ENCODE measurements around the gene RABGAP1L. TPM values are rescaled to one million over a fixed set of nuclear protein-coding genes. Genes with fewer than 3 reads are reported as not detected.

The RABGAP1L gene
- total RNA-seq, 2 experiments from 2014 or later = 59.8 to 67.6 TPM

DNA sequence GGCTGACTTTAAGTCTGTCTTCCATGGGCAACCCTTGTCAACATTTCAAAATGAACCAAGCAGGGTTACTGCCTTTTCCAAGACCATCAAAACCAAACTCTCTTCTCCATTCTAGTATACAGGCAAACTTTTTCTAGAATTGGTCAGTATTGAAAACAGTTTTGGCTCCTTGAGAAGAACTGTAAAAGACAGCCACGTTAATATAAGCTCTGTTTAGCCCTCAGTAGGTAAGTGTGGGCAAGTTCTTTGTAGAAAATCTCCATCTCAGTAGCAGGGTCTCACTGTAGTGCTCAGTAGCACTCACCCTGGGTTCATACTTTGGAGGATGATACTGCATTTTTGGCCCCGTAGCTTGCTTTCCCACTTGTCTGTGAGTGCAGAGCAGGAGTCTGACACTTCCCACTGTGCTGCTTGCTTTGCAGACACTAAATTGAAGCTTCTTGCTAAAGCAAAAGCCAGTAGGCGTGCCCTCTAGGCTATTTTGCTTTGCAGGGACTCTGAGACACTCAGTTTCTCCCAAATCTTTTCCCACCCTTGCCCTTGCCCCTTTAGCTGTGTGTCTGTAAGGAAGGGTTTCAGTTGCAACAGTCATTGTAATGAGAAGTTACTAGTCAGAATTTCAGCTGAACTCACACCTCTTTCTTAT lies 806.2 kb downstream of the RABGAP1L start:
- peaks cover 5% of the 10 kb centered on the region for H3K36me3 Mint-ChIP-seq (ENCODE audit: low read depth)
- no peaks in the 10 kb centered on the region for H3K27me3 Mint-ChIP-seq
- Histone ChIP-seq H3K36me3 (ENCODE audit: insufficient read depth, low read length) (peaks cover 7% of the 10 kb centered on the region), H3K27me3 (ENCODE audit: control insufficient read depth in 1 of 2, insufficient read depth in 2 of 2, low read length in 2 of 2) (no peaks in the 10 kb centered on the region), H3K4me3 (ENCODE audit: low read length) (peak overlapping the region; percentile 47), H3K4me1 (ENCODE audit: insufficient read depth, low read length) (peaks cover 40% of the 10 kb centered on the region), H3K27ac (ENCODE audit: low read depth in 1 of 2, low read length in 2 of 2) (peak overlapping the region; percentile 76 to 88), H3K9me3 (ENCODE audit: control insufficient read depth in 1 of 2, insufficient read depth in 1 of 2, low read length in 2 of 2) (no peaks in the 10 kb centered on the region)
- TF ChIP-seq, protein P1, sequence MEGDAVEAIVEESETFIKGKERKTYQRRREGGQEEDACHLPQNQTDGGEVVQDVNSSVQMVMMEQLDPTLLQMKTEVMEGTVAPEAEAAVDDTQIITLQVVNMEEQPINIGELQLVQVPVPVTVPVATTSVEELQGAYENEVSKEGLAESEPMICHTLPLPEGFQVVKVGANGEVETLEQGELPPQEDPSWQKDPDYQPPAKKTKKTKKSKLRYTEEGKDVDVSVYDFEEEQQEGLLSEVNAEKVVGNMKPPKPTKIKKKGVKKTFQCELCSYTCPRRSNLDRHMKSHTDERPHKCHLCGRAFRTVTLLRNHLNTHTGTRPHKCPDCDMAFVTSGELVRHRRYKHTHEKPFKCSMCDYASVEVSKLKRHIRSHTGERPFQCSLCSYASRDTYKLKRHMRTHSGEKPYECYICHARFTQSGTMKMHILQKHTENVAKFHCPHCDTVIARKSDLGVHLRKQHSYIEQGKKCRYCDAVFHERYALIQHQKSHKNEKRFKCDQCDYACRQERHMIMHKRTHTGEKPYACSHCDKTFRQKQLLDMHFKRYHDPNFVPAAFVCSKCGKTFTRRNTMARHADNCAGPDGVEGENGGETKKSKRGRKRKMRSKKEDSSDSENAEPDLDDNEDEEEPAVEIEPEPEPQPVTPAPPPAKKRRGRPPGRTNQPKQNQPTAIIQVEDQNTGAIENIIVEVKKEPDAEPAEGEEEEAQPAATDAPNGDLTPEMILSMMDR (IDR thresholded peaks at IDR 0.05) = no peak
- DNase-seq (peak; percentile 13 to 59 (median 27)), ATAC-seq (ENCODE audit: poor library complexity) (no peak)
- POLR2A ChIA-PET = interaction anchor here (1.0 to 10.4 kb wide), 15 partner anchors 11 to 1141 kb away, joined by 3 to 338 read pairs (median 9); partner anchors contain the start of genes CACYBP, CENPL, DARS2 and MRPS14
- peaks cover 66% of the 10 kb centered on the region for H3K4me1 Mint-ChIP-seq (ENCODE audit: low read depth)
- H3K4me3 Mint-ChIP-seq = peak overlapping the region; percentile 85
- CTCF ChIA-PET = interaction anchor here (2.1 to 4.5 kb wide), 4 partner anchors 18 to 165 kb away, joined by 6 to 25 read pairs (median 14); no protein-coding TSS in a partner anchor
- no peaks in the 10 kb centered on the region for H3K9me3 Mint-ChIP-seq
- intact Hi-C loops (cut with DNase I, micrococcal nuclease) = loop anchor here in 1 of 2 experiments (1.0 to 5.0 kb wide), 5 partner anchors 16 to 168 kb away; no protein-coding TSS in a partner anchor
- peak overlapping the region; percentile 95 for H3K27ac Mint-ChIP-seq

DNA sequence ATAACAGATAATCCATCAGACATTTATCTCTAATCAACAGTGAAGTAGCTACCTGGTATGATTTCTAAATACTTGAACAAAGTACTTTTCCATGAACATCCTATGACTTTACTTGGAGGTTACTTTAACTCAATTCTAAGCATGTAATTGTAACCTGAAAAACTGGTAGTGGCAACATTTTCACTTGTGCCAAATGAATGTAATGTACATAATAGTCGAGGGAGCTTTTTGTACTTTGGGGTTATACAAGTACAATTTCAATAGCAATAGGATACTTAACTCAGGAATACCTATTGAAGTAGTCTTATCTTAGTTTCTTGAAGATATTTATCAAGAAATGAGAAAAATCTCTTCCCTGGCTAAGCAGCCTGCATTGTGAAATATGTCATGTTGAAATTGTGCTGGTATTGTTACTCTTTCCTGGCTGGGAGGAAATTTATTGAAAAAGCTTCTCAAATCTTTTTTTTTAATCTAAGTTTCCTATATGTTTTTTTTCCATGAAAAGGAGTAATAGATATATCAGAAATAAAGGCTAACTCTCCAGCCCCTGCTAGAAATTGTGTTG lies 806.8 kb downstream of the RABGAP1L start:
- Histone ChIP-seq H3K4me3 (ENCODE audit: low read length) (peak overlapping the region; percentile 47), H3K27me3 (ENCODE audit: control insufficient read depth in 1 of 2, insufficient read depth in 2 of 2, low read length in 2 of 2) (no peaks in the 10 kb centered on the region), H3K9me3 (ENCODE audit: control insufficient read depth in 1 of 2, insufficient read depth in 1 of 2, low read length in 2 of 2) (no peaks in the 10 kb centered on the region), H3K27ac (ENCODE audit: low read depth in 1 of 2, low read length in 2 of 2) (peak overlapping the region; percentile 76 to 88), H3K36me3 (ENCODE audit: insufficient read depth, low read length) (peaks cover 7% of the 10 kb centered on the region), H3K4me1 (ENCODE audit: insufficient read depth, low read length) (peaks cover 40% of the 10 kb centered on the region)
- peak overlapping the region; percentile 85 for H3K4me3 Mint-ChIP-seq
- intact Hi-C loops (cut with DNase I, micrococcal nuclease) = loop anchor here in 1 of 2 experiments (5.0 kb wide), 4 partner anchors 34 to 169 kb away; no protein-coding TSS in a partner anchor
- no peak for ATAC-seq (ENCODE audit: poor library complexity)
- H3K9me3 Mint-ChIP-seq = no peaks in the 10 kb centered on the region
- ChIA-PET POLR2A (interaction anchor here (0.9 to 10.4 kb wide), 16 partner anchors 10 to 1142 kb away, joined by 3 to 338 read pairs (median 8); partner anchors contain the start of genes CACYBP, CENPL, DARS2 and MRPS14), CTCF (interaction anchor here (2.1 to 4.5 kb wide), 4 partner anchors 17 to 166 kb away, joined by 6 to 25 read pairs (median 14); no protein-coding TSS in a partner anchor)
- peaks cover 5% of the 10 kb centered on the region for H3K36me3 Mint-ChIP-seq (ENCODE audit: low read depth)
- H3K27ac Mint-ChIP-seq = peak overlapping the region; percentile 95
- TF ChIP-seq, protein P1 (IDR thresholded peaks at IDR 0.05) = no peak
- DNase-seq = no peak
- no peaks in the 10 kb centered on the region for H3K27me3 Mint-ChIP-seq
- H3K4me1 Mint-ChIP-seq (ENCODE audit: low read depth) = peaks cover 66% of the 10 kb centered on the region

DNA sequence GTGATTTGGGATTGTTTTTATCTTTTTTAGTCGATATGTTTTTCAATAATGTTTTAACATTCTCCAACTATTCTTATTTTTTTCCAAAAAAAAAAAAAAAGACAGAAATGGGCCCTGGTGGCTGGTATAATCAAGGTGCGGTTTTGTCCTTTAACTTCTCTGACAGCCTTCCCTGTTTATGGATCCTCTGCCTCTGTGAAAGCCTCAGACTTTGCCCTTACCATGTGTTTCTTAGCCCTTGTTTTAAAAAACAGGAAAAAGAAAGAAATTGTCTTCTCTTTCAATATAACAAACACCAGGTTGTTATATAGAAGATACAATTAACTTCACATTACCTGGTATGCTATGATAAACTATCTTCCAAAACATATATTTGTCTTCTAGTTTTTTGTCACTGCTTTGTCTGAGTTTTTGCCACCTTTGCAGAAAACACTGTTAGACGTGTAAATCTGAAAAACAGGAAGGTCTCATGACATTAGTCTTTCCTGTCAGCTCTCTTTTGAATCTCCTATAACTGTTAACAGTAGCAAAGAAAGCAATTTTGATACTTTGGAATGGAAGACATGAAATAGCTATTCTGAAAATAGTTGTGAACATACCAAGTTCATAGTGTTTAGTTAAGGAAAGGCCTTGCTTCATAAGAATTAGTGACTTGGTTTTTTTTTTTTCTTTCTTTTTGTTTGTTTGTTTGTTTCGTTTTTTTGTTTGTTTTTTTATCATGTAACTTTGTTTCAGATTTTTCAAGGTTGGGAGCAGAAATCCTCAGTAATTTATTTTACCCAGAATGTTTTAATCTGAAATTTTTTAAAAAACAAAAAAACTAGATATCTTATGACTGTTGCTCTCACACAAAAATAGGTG lies 808.8 kb downstream of the RABGAP1L start:
- peak overlapping the region; percentile 76 to 88 for H3K27ac ChIP-seq (ENCODE audit: low read depth in 1 of 2, low read length in 2 of 2)
- Mint-ChIP-seq H3K27ac (peak overlapping the region; percentile 95), H3K4me1 (ENCODE audit: low read depth) (peaks cover 78% of the 10 kb centered on the region), H3K4me3 (peak overlapping the region; percentile 59), H3K36me3 (ENCODE audit: low read depth) (peaks cover 14% of the 10 kb centered on the region), H3K9me3 (no peaks in the 10 kb centered on the region), H3K27me3 (no peaks in the 10 kb centered on the region)
- peaks cover 50% of the 10 kb centered on the region for H3K4me1 ChIP-seq (ENCODE audit: insufficient read depth, low read length)
- DNase-seq (peak in 3 of 14 experiments; percentile 57 to 75 (median 60)), ATAC-seq (ENCODE audit: poor library complexity) (peak; percentile 9)
- H3K4me3 ChIP-seq (ENCODE audit: low read length) = peak overlapping the region; percentile 26
- TF ChIP-seq, protein P1 (IDR thresholded peaks at IDR 0.05) = no peak
- H3K27me3 ChIP-seq (ENCODE audit: control insufficient read depth in 1 of 2, insufficient read depth in 2 of 2, low read length in 2 of 2) = no peaks in the 10 kb centered on the region
- peaks cover 7% of the 10 kb centered on the region for H3K36me3 ChIP-seq (ENCODE audit: insufficient read depth, low read length)
- ChIA-PET CTCF (interaction anchor here (1.3 kb wide), 3 partner anchors 15 to 168 kb away, joined by 6 to 8 read pairs (median 8); no protein-coding TSS in a partner anchor), POLR2A (interaction anchor here (0.6 to 10.4 kb wide), 29 partner anchors 8 to 1144 kb away, joined by 3 to 338 read pairs (median 4); partner anchors contain the start of genes CACYBP, CENPL, DARS2 and MRPS14)
- H3K9me3 ChIP-seq (ENCODE audit: control insufficient read depth in 1 of 2, insufficient read depth in 1 of 2, low read length in 2 of 2) = no peaks in the 10 kb centered on the region
- intact Hi-C loops (cut with DNase I, micrococcal nuclease) = loop anchor here (1.0 to 5.0 kb wide), 6 partner anchors 15 to 171 kb away; partner anchors contain the start of gene CACYBP (in 1 of the 2)

Measured in CD4-positive, alpha-beta T cell (primary cell).